ENCODE measurements around the gene GLS. TPM values are rescaled to one million over a fixed set of nuclear protein-coding genes. Genes with fewer than 3 reads are reported as not detected.

Gene GLS
- total RNA-seq, 4 donors from 2014 or later: 12.4 to 32.6 (median 21.8) TPM

DNA sequence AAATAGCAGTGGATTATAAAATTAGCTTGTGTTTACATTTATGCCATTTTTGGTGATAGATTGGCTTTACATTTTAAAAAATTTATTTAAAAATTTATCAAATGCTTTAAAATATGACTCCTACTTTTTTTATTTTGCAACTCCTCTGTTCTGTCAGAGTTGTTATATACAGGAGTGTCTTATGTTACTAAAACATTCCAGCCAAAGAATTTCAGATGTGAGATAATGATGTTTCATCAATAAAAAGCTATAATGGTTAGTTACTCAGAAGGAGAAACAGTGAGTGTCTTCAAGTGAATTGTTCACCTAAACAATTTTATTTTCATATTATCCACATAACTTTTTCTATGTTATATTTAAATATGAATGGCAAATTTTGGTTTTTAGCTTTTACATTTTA is 52.7 kb downstream of the GLS start:
- ATAC-seq: no peak
- no peak overlapping the region for H3K27ac ChIP-seq
- no peaks in the 10 kb centered on the region for H3K9me3 ChIP-seq
- peaks cover 0 to 20% of the 10 kb centered on the region in 2 donors for H3K36me3 ChIP-seq
- DNase-seq: no peak
- H3K4me3 ChIP-seq: no peak overlapping the region
- in situ Hi-C loops (cut with MboI; ENCODE audit: low sequenced_read_pairs in 4 of 4): no loop called here
- TF ChIP-seq, protein P1, sequence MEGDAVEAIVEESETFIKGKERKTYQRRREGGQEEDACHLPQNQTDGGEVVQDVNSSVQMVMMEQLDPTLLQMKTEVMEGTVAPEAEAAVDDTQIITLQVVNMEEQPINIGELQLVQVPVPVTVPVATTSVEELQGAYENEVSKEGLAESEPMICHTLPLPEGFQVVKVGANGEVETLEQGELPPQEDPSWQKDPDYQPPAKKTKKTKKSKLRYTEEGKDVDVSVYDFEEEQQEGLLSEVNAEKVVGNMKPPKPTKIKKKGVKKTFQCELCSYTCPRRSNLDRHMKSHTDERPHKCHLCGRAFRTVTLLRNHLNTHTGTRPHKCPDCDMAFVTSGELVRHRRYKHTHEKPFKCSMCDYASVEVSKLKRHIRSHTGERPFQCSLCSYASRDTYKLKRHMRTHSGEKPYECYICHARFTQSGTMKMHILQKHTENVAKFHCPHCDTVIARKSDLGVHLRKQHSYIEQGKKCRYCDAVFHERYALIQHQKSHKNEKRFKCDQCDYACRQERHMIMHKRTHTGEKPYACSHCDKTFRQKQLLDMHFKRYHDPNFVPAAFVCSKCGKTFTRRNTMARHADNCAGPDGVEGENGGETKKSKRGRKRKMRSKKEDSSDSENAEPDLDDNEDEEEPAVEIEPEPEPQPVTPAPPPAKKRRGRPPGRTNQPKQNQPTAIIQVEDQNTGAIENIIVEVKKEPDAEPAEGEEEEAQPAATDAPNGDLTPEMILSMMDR (IDR thresholded peaks at IDR 0.05 in 4 of 5, conservative IDR thresholded peaks at IDR 0.05 in 1 of 5): no peak
- no peak for TF ChIP-seq POLR2A (IDR thresholded peaks at IDR 0.05)
- no peaks in the 10 kb centered on the region for H3K27me3 ChIP-seq
- intact Hi-C loops (cut with DNase I; ENCODE audit: low total_unique reads): no loop called here
- peaks cover 2 to 3% of the 10 kb centered on the region in 2 donors for H3K4me1 ChIP-seq

DNA sequence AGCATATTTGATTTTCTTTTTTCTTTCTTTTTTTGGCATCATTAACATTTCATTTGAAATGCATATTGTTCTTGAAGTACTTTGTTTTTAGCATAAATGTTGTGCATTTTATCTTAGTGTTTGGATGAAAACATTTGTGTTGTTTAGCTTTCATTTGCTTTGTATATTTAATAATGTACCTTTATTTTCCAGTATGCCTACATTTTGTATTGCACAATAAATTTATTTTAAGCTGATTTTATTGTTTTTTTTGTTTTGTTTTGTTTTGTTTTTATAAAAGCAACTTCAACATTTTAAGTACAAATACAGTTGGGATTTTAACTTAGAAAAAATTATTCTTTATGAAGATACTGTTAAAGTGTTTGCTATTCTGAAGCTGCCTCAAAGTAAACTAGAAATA is 54.4 kb downstream of the GLS start:
- no peaks in the 10 kb centered on the region for H3K9me3 ChIP-seq
- H3K4me1 ChIP-seq: peaks cover 12 to 14% of the 10 kb centered on the region in 2 donors
- H3K36me3 ChIP-seq: peaks cover 0 to 16% of the 10 kb centered on the region in 2 donors
- intact Hi-C loops (cut with DNase I; ENCODE audit: low total_unique reads) (no loop called here), in situ Hi-C loops (cut with MboI; ENCODE audit: low sequenced_read_pairs in 4 of 4) (no loop called here)
- H3K27me3 ChIP-seq: no peaks in the 10 kb centered on the region
- ATAC-seq (no peak), DNase-seq (no peak)
- no peak overlapping the region for H3K27ac ChIP-seq
- no peak overlapping the region for H3K4me3 ChIP-seq
- no peak for TF ChIP-seq POLR2A (IDR thresholded peaks at IDR 0.05)
- TF ChIP-seq, protein P1 (IDR thresholded peaks at IDR 0.05 in 4 of 5, conservative IDR thresholded peaks at IDR 0.05 in 1 of 5): no peak

DNA sequence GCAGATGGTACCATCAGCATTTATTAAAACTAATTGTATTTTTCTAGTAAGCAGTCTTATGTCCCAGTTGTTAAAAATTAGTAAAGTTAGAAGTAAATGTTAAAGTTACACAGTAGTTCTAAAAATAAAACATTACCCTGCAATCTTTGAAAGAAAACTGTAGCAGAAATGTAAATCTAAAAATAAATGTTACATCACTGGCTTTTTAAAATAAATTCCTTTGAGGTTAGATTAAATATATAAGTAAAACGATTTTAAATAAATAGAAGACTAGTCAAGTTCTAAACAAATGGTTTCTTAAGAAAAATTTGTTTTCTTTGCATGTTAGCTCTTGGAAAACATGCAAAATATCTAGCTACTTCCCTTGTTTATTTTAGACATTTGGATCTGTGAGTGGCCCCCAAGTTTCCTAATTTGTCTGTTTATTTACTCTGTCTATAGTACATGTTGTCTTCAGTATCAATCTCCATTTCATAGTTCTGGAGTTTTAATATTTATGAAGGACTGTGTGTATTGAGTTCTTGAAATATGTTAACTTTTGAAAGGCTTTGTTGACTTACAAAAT is 58.2 kb downstream of the GLS start:
- in situ Hi-C loops (cut with MboI; ENCODE audit: low sequenced_read_pairs in 4 of 4): no loop called here
- no peak overlapping the region for H3K27ac ChIP-seq

DNA sequence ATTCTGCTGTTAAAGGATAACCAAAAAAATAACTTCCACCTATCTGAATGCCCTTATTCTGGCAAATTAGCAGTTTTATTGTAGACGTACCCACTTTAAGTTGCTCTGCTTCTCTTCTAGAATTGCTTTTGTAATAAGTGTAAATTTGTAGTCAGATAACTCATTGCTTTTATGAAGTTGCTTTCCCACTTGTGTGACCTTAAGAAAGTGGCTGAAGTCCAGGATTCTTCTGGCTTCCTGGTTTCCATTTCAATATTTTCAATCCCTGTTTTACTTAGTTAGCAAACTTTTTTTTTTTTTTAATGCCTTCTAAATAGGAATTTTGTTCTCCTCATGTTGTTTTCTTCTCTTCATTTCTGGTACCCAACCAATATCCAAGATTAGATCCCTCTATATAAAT is 59.8 kb downstream of the GLS start:
- Histone ChIP-seq H3K9me3 (no peaks in the 10 kb centered on the region), H3K4me1 (peaks cover 19 to 21% of the 10 kb centered on the region in 2 donors), H3K36me3 (no peaks in the 10 kb centered on the region), H3K27ac (no peak overlapping the region), H3K27me3 (no peaks in the 10 kb centered on the region), H3K4me3 (no peak overlapping the region)
- in situ Hi-C loops (cut with MboI; ENCODE audit: low sequenced_read_pairs in 4 of 4): no loop called here
- no peak for TF ChIP-seq POLR2A (IDR thresholded peaks at IDR 0.05)
- TF ChIP-seq, protein P1 (IDR thresholded peaks at IDR 0.05 in 4 of 5, conservative IDR thresholded peaks at IDR 0.05 in 1 of 5): no peak
- intact Hi-C loops (cut with DNase I; ENCODE audit: low total_unique reads): no loop called here
- ATAC-seq (no peak), DNase-seq (no peak)

More for the DNA sequence above, 58.2 kb downstream of the GLS start:
- no peaks in the 10 kb centered on the region for H3K36me3 ChIP-seq
- TF ChIP-seq, protein P1 (IDR thresholded peaks at IDR 0.05 in 4 of 5, conservative IDR thresholded peaks at IDR 0.05 in 1 of 5): no peak
- TF ChIP-seq POLR2A (IDR thresholded peaks at IDR 0.05): no peak
- H3K4me1 ChIP-seq: peaks cover 19 to 21% of the 10 kb centered on the region in 2 donors
- DNase-seq (no peak), ATAC-seq (no peak)
- H3K27me3 ChIP-seq: no peaks in the 10 kb centered on the region
- H3K9me3 ChIP-seq: no peaks in the 10 kb centered on the region
- no peak overlapping the region for H3K4me3 ChIP-seq
- intact Hi-C loops (cut with DNase I; ENCODE audit: low total_unique reads): no loop called here

DNA sequence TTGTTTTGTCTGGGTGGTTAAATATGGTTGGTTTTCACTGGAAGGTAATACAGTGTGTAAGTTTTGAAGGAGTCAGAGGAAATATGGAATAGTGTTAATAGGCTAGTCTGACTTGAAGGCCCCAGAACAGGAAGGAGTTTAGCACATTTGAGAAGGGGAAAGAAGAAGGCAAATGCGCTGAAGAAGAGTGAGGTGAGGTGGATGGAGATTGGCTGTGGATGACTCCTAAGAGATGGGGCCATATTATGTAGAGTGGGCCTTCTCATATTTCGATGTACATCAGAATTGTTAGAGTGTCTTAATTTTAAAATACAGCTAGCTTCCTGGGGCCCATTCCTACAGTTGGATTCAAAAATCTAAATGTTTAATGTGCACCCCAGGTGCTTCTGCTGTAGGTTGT is 61.0 kb downstream of the GLS start:
- no peaks in the 10 kb centered on the region for H3K9me3 ChIP-seq
- ATAC-seq: no peak
- no peak overlapping the region for H3K4me3 ChIP-seq
- in situ Hi-C loops (cut with MboI; ENCODE audit: low sequenced_read_pairs in 4 of 4) (no loop called here), intact Hi-C loops (cut with DNase I; ENCODE audit: low total_unique reads) (no loop called here)
- DNase-seq: no peak
- H3K36me3 ChIP-seq: no peaks in the 10 kb centered on the region
- peaks cover 19 to 21% of the 10 kb centered on the region in 2 donors for H3K4me1 ChIP-seq
- TF ChIP-seq POLR2A (IDR thresholded peaks at IDR 0.05): no peak
- TF ChIP-seq, protein P1 (IDR thresholded peaks at IDR 0.05 in 4 of 5, conservative IDR thresholded peaks at IDR 0.05 in 1 of 5): no peak
- H3K27ac ChIP-seq: no peak overlapping the region
- no peaks in the 10 kb centered on the region for H3K27me3 ChIP-seq

Measured in gastrocnemius medialis (tissue), 4 donors.